ENCODE data around the gene NRF1. TPM values are rescaled to one million over a fixed set of nuclear protein-coding genes. Genes with fewer than 3 reads are reported as not detected.

The NRF1 gene
- total and polyA plus RNA-seq, 4 donors: 6.9 to 33.3 (median 14.8) TPM

DNA sequence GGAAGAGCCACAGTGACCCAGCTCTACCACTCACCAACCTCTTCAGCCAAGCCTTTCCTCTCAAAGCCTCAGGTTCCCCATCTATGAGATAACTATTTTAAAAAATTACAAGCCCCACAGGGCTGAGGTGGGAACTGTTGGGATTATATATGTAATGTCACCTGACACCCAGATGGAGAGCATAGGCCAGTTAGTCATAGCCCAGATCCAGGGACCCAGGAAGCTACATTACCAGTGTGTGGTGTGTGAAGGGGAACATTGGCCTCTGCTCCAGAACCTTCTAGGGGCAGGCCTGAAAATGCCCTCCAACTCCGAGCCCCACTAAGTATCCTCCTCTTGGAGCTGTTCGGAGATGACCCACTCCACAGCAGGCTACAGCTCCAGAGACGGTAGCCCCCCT, 162.4 kb downstream of the NRF1 start:
- no peak overlapping the region for H3K9ac ChIP-seq (ENCODE audit: insufficient read depth in 1 of 2, low read length in 2 of 2)
- peaks cover 0 to 4% (median 3%) of the 10 kb centered on the region in 5 donors for H3K4me1 ChIP-seq (ENCODE audit: control insufficient read depth in 5 of 5, insufficient read depth in 5 of 5, low read length in 5 of 5)
- TF ChIP-seq, protein P1, sequence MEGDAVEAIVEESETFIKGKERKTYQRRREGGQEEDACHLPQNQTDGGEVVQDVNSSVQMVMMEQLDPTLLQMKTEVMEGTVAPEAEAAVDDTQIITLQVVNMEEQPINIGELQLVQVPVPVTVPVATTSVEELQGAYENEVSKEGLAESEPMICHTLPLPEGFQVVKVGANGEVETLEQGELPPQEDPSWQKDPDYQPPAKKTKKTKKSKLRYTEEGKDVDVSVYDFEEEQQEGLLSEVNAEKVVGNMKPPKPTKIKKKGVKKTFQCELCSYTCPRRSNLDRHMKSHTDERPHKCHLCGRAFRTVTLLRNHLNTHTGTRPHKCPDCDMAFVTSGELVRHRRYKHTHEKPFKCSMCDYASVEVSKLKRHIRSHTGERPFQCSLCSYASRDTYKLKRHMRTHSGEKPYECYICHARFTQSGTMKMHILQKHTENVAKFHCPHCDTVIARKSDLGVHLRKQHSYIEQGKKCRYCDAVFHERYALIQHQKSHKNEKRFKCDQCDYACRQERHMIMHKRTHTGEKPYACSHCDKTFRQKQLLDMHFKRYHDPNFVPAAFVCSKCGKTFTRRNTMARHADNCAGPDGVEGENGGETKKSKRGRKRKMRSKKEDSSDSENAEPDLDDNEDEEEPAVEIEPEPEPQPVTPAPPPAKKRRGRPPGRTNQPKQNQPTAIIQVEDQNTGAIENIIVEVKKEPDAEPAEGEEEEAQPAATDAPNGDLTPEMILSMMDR (IDR thresholded peaks at IDR 0.05; ENCODE audit: control extremely low read depth, extremely low read depth): no peak
- no peaks in the 10 kb centered on the region for H3K9me3 ChIP-seq (ENCODE audit: control insufficient read depth in 4 of 4, insufficient read depth in 3 of 4, low read length in 3 of 4)
- H3K27ac ChIP-seq (ENCODE audit: low read depth in 1 of 2, low read length in 1 of 2): no peak overlapping the region
- ATAC-seq (ENCODE audit: insufficient read depth, low FRiP score): no peak
- H3K36me3 ChIP-seq (ENCODE audit: control insufficient read depth in 4 of 4, insufficient read depth in 4 of 4, low read length in 4 of 4): no peaks in the 10 kb centered on the region
- no peak for DNase-seq
- 91 to 94% methylated on average over 3 of the region's 3 CpGs for WGBS, 2 donors
- peaks cover 0 to 25% (median 22%) of the 10 kb centered on the region in 3 donors for H3K27me3 ChIP-seq (ENCODE audit: control insufficient read depth in 3 of 3, insufficient read depth in 3 of 3, low read length in 2 of 3)
- H3K4me3 ChIP-seq: no peak overlapping the region

DNA sequence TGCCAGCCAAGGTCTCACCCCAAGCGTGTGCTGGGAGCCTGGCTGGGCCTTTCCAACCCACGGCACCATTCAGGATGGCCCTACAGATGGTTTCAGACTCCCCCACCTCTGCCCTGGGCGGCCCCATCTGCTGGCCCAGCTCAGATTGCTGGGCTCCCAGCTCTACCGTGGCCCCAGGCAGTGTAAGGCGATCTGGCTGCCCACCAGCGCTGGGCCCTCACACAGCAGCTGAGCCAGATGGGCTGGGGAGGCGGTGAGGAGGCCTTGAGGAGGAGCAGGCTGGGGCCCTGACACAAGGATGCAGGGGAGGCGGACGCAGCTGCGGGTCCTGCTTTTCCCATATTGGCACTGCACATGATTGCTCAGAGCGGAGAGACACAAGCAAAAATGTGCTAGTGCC, 162.8 kb downstream of the NRF1 start:
- Histone ChIP-seq H3K27me3 (ENCODE audit: control insufficient read depth in 3 of 3, insufficient read depth in 3 of 3, low read length in 2 of 3) (peaks cover 0 to 27% (median 25%) of the 10 kb centered on the region in 3 donors), H3K9ac (ENCODE audit: insufficient read depth in 1 of 2, low read length in 2 of 2) (no peak overlapping the region), H3K4me3 (no peak overlapping the region), H3K4me1 (ENCODE audit: control insufficient read depth in 5 of 5, insufficient read depth in 5 of 5, low read length in 5 of 5) (peaks cover 0 to 7% (median 6%) of the 10 kb centered on the region in 5 donors), H3K9me3 (ENCODE audit: control insufficient read depth in 4 of 4, insufficient read depth in 3 of 4, low read length in 3 of 4) (no peaks in the 10 kb centered on the region), H3K27ac (ENCODE audit: low read depth in 1 of 2, low read length in 1 of 2) (no peak overlapping the region), H3K36me3 (ENCODE audit: control insufficient read depth in 4 of 4, insufficient read depth in 4 of 4, low read length in 4 of 4) (no peaks in the 10 kb centered on the region)
- TF ChIP-seq, protein P1 (IDR thresholded peaks at IDR 0.05; ENCODE audit: control extremely low read depth, extremely low read depth): no peak
- no peak for DNase-seq
- 91% methylated on average over 11 of the region's 11 CpGs for WGBS, 2 donors
- no peak for ATAC-seq (ENCODE audit: insufficient read depth, low FRiP score)

DNA sequence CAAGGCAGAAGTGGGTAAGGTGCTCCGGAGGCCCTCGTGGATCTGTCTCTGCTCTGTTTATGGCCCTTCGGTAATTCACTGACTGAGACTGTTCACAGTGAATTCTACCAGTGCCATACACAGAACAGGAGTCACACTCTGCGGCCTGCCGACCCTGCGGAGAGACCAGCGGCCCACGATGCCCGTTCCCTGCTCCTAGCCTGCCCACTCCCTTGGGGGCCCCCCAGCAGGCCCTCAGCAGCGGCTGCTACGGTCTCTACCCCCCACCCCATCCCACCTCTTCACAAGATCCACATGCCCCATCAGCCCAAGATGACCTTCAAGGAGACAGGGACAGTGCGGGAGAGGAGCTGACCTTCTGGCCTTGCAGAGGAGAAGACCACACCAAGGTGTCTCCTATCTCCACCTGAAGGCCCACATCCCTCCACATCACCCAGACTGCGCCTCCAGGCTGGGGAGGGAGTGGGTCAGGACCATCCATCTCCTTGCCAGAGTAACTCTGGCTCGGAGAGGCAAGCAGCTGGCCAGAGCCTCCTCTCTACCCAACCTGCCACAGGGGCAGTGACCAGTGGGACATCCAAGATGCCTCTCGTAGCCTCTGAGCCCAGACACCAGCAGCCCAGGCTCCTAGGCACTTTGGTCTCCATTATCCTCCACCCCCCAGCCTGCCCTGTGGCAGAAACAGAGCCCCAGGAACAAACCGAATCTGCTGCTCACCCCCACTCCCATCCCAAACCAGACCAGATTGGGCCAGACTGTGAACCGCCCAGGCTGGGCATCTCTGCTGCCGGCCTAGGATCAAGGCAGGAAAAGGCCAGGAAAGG, 163.6 kb downstream of the NRF1 start:
- no peaks in the 10 kb centered on the region for H3K9me3 ChIP-seq (ENCODE audit: control insufficient read depth in 4 of 4, insufficient read depth in 3 of 4, low read length in 3 of 4)
- peaks cover 0 to 27% (median 25%) of the 10 kb centered on the region in 3 donors for H3K27me3 ChIP-seq (ENCODE audit: control insufficient read depth in 3 of 3, insufficient read depth in 3 of 3, low read length in 2 of 3)
- H3K36me3 ChIP-seq (ENCODE audit: control insufficient read depth in 4 of 4, insufficient read depth in 4 of 4, low read length in 4 of 4): no peaks in the 10 kb centered on the region
- ATAC-seq (ENCODE audit: insufficient read depth, low FRiP score) (no peak), DNase-seq (no peak)
- TF ChIP-seq, protein P1 (IDR thresholded peaks at IDR 0.05; ENCODE audit: control extremely low read depth, extremely low read depth): no peak
- WGBS, 2 donors: 89 to 91% methylated on average over 18 of the region's 18 CpGs
- no peak overlapping the region for H3K9ac ChIP-seq (ENCODE audit: insufficient read depth in 1 of 2, low read length in 2 of 2)
- no peak overlapping the region for H3K27ac ChIP-seq (ENCODE audit: low read depth in 1 of 2, low read length in 1 of 2)
- H3K4me1 ChIP-seq (ENCODE audit: control insufficient read depth in 5 of 5, insufficient read depth in 5 of 5, low read length in 5 of 5): peaks cover 0 to 7% (median 6%) of the 10 kb centered on the region in 5 donors
- H3K4me3 ChIP-seq: no peak overlapping the region

Measured in lung (tissue), 12 donors.